Skeletal muscle cell (primary cell): ENCODE results near the gene MALSU1.
A peak's percentile ranks its signal among the peaks of the same experiment; 100 is the strongest.
"Not testable (repeated sequence)": the region's sequence is repeated elsewhere in the genome, so short reads cannot be mapped to it uniquely, and the experiment has no call there.

ENCODE experiments used
- DNase-seq: peaks from one replicate; pipeline ENCODE4 v3.0.0-alpha.2; 2010; ENCODE audit warnings: low read depth
- H3K4me3 ChIP-seq: 2 replicates; pipeline ENCODE4 v1.5.1; 2011; ENCODE audit warnings: low read depth, mild to moderate bottlenecking, control low read depth, low read length, moderate library complexity

Gene MALSU1

GRCh38 chr7:23284871-23285270, 14.3 kb upstream of the MALSU1 start:
- no peak for DNase-seq
- H3K4me3 ChIP-seq: no peak overlapping the region

- DNase-seq: no peak
- H3K4me3 ChIP-seq: no peak overlapping the region
Measured at GRCh38 chr7:23285657-23286646, 13.2 kb upstream of the MALSU1 start.

GRCh38 chr7:23287612-23288011, 11.5 kb upstream of the MALSU1 start:
- DNase-seq: no peak
- H3K4me3 ChIP-seq: no peak overlapping the region

GRCh38 chr7:23290993-23291392, 8.1 kb upstream of the MALSU1 start:
- no peak for DNase-seq
- H3K4me3 ChIP-seq: no peak overlapping the region

- no peak overlapping the region for H3K4me3 ChIP-seq
- no peak for DNase-seq
Measured at GRCh38 chr7:23291957-23292560, 7.1 kb upstream of the MALSU1 start.

GRCh38 chr7:23292623-23293022, 6.5 kb upstream of the MALSU1 start:
- DNase-seq: no peak
- no peak overlapping the region for H3K4me3 ChIP-seq

- H3K4me3 ChIP-seq: no peak overlapping the region
- no peak for DNase-seq
Measured at GRCh38 chr7:23293500-23294073, 5.6 kb upstream of the MALSU1 start.

- no peak overlapping the region for H3K4me3 ChIP-seq
- DNase-seq: no peak
Measured at GRCh38 chr7:23294549-23295400, 4.4 kb upstream of the MALSU1 start.

- no peak overlapping the region for H3K4me3 ChIP-seq
- DNase-seq: no peak
Measured at GRCh38 chr7:23295401-23295697, 3.8 kb upstream of the MALSU1 start.

GRCh38 chr7:23298141-23298881, 828 bp upstream of the MALSU1 start:
- DNase-seq: no peak
- peak overlapping the region; percentile 86 for H3K4me3 ChIP-seq

GRCh38 chr7:23299770-23300300, 696 bp downstream of the MALSU1 start:
- peak overlapping the region; percentile 86 for H3K4me3 ChIP-seq
- no peak for DNase-seq

GRCh38 chr7:23306936-23307521, 7.9 kb downstream of the MALSU1 start:
- no peak overlapping the region for H3K4me3 ChIP-seq
- no peak for DNase-seq

GRCh38 chr7:23308754-23309153, 9.6 kb downstream of the MALSU1 start:
- no peak for DNase-seq

GRCh38 chr7:23312141-23312540, 13.0 kb downstream of the MALSU1 start:
- not testable (repeated sequence) for H3K4me3 ChIP-seq, DNase-seq

More at GRCh38 chr7:23308754-23309153, 9.6 kb downstream of the MALSU1 start:
- H3K4me3 ChIP-seq: no peak overlapping the region

- no peak for DNase-seq
Measured at GRCh38 chr7:23315366-23315765, 16.2 kb downstream of the MALSU1 start.

GRCh38 chr7:23331132-23331531, 32.0 kb downstream of the MALSU1 start:
- no peak for DNase-seq

More at GRCh38 chr7:23315366-23315765, 16.2 kb downstream of the MALSU1 start:
- no peak overlapping the region for H3K4me3 ChIP-seq

GRCh38 chr7:23332193-23332592, 33.1 kb downstream of the MALSU1 start:
- no peak overlapping the region for H3K4me3 ChIP-seq
- no peak for DNase-seq

More at GRCh38 chr7:23331132-23331531, 32.0 kb downstream of the MALSU1 start:
- H3K4me3 ChIP-seq: no peak overlapping the region

- no peak overlapping the region for H3K4me3 ChIP-seq
- DNase-seq: no peak
Measured at GRCh38 chr7:23332910-23333612, 33.9 kb downstream of the MALSU1 start.
